Stomach (tissue), 4 donors: ENCODE results near the gene VGLL4.

Experiments
- CTCF ChIP-seq, 7 experiments: fragments of 450-650 bp in 4 of 7; fragments of 200-600 bp in 3 of 7; sonication (generic) in 3 of 7; IDR thresholded peaks; one replicate each; pipeline ENCODE4 v1.5.1; 2016 to 2019; ENCODE audit warnings: antibody characterized with exemption in 7 of 7, control low read depth in 2 of 7, mild to moderate bottlenecking in 1 of 7
- EP300 ChIP-seq: sonication (generic); formaldehyde crosslinking; IDR thresholded peaks from one replicate; pipeline ENCODE4 v1.6.1; 2017; ENCODE audit warnings: antibody characterized with exemption
- POLR2A ChIP-seq, 4 donors: fragments of 450-650 bp; IDR thresholded peaks; one replicate each; pipeline ENCODE4 v1.6.1; 2016; ENCODE audit warnings: antibody characterized with exemption in 4 of 4, control low read depth in 2 of 4, mild to moderate bottlenecking in 1 of 4, moderate library complexity in 1 of 4
- POLR2AphosphoS5 ChIP-seq, 3 donors: sonication (generic); formaldehyde crosslinking; IDR thresholded peaks; one replicate each; pipeline ENCODE4 v1.6.1; 2016; ENCODE audit warnings: antibody characterized with exemption in 3 of 3

DNA sequence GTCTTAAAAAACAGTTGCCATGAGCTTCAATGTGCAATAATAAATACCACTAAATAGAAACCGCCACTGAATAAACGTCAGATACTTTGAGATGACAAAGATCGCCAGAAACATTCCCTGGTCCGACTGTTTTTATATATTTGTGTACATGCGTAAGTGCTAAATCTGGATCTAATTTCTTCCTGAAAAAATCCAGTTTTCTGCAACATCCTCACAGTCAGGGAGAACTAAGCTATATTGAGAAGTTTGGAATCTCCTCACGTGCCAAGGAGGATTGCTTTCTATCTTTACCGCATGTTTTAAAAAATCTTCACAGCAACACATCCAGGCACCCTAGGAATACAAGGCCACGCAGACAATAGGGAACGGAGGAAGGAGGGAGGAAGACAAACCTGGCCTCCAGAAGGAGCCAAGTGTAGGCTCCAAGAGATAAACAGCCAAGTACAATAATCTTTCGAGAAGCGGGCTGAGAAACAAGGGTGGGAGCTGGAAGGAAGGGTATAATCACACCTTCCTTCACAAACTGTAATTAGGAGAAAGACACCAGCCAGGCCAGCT, 5.7 kb downstream of the VGLL4 start:
- no peak for TF ChIP-seq CTCF (IDR thresholded peaks at IDR 0.05)
- TF ChIP-seq POLR2A (IDR thresholded peaks at IDR 0.05) = no peak
- TF ChIP-seq EP300 = no peak
- no peak for TF ChIP-seq POLR2AphosphoS5 (IDR thresholded peaks at IDR 0.05)
